Brain microvascular endothelial cell (primary cell): ENCODE results near the gene DGKB.

Source experiments
- DNase-seq: peaks from one replicate; pipeline ENCODE4 v3.0.0-alpha.2; 2020
- H3K27ac ChIP-seq: fragments of 250-450 bp; sonication (Bioruptor Pico); 2 replicates; pipeline ENCODE4 v1.5.1; 2020; ENCODE audit warnings: mild to moderate bottlenecking, moderate library complexity
- H3K27me3 ChIP-seq: fragments of 250-450 bp; sonication (Bioruptor Pico); replicated peaks from 2 replicates; pipeline ENCODE4 v1.5.1; 2020; ENCODE audit warnings: mild to moderate bottlenecking
- H3K36me3 ChIP-seq: fragments of 250-450 bp; sonication (Bioruptor Pico); replicated peaks from 2 replicates; pipeline ENCODE4 v1.5.1; 2020; ENCODE audit warnings: mild to moderate bottlenecking
- H3K4me3 ChIP-seq: 2 replicates; pipeline ENCODE4 v1.5.1; 2011; ENCODE audit warnings: low read depth, mild to moderate bottlenecking, control low read depth, low read length, moderate library complexity
- CTCF ChIP-seq: IDR thresholded peaks from 2 replicates; pipeline ENCODE4 v1.5.1; 2011; ENCODE audit warnings: low read depth, mild to moderate bottlenecking, moderate library complexity, low read length, control low read depth, inconsistent platforms; ENCODE audit errors: missing control alignments
- in situ Hi-C: cut with HindIII; loops from 2 replicates; pipeline ENCODE4 v1.10.0; 2017; ENCODE audit warnings: low sequenced_read_pairs, low pct_ligation_motif_present

The DGKB gene

GRCh38 chr7:14821757-14822480 lies 80.6 kb downstream of the DGKB start:
- no peak for TF ChIP-seq CTCF
- no peak for DNase-seq
- Histone ChIP-seq H3K4me3 (no peak overlapping the region), H3K36me3 (no peaks in the 10 kb centered on the region), H3K27me3 (no peaks in the 10 kb centered on the region), H3K27ac (peak overlapping the region; percentile 8)
- in situ Hi-C loops = no loop called here

DNA sequence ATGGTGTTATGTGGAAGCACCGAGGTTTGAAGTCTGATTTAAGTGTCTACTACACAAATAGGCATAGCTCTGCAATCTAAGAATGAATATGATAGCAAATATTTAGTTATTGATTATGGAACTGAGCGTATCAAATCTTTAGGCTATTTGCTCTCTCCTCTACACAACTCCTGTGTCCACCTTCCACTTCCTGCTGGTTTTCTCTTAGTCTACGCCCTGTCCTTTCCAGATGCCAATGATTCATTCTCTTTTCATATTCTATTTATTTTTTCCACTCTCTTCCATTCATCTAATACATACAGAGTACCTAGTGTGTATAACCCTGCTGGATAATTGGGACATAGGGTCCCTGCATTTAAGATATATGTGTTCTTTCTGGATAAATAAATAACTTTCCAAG lies 83.7 kb downstream of the DGKB start:
- Histone ChIP-seq H3K36me3 (no peaks in the 10 kb centered on the region), H3K27me3 (no peaks in the 10 kb centered on the region), H3K27ac (no peak overlapping the region), H3K4me3 (no peak overlapping the region)
- in situ Hi-C loops = no loop called here
- no peak for TF ChIP-seq CTCF
- DNase-seq = no peak

- in situ Hi-C loops = no loop called here
- Histone ChIP-seq H3K27me3 (no peaks in the 10 kb centered on the region), H3K36me3 (no peaks in the 10 kb centered on the region), H3K4me3 (no peak overlapping the region), H3K27ac (no peak overlapping the region)
- TF ChIP-seq CTCF = no peak
- DNase-seq = no peak
Observed at GRCh38 chr7:14817829-14818614, 84.5 kb downstream of the DGKB start.

- H3K27ac ChIP-seq = peak overlapping the region; percentile 39
- in situ Hi-C loops = no loop called here
- no peaks in the 10 kb centered on the region for H3K27me3 ChIP-seq
- no peak for DNase-seq
- H3K36me3 ChIP-seq = no peaks in the 10 kb centered on the region
- no peak for TF ChIP-seq CTCF
- H3K4me3 ChIP-seq = no peak overlapping the region
Observed at GRCh38 chr7:14807507-14807906, 95.0 kb downstream of the DGKB start.

DNA sequence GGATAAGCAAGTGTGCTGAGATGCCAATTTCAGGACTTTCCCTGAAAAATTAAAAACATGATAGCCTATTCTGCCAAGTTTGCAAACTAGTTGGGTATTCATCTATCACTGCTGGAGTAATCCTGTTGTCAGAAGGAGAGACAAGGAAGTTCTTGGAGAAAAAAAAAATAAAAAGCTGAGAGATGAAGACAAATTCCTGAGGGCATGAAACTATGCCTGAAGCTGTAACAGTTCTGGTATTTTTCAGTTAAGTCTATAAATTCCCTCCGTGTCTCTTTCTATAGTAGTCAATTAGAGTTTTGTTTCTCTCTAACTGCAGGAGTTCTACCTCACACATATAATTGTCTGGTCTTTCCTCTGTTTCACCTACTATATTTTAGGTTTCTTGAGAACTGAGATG lies 95.7 kb downstream of the DGKB start:
- H3K4me3 ChIP-seq = no peak overlapping the region
- H3K27me3 ChIP-seq = no peaks in the 10 kb centered on the region
- no peak for TF ChIP-seq CTCF
- peak overlapping the region; percentile 39 for H3K27ac ChIP-seq
- DNase-seq = no peak
- H3K36me3 ChIP-seq = no peaks in the 10 kb centered on the region
- in situ Hi-C loops = no loop called here
